Stimulated activated CD4-positive, alpha-beta T cell treated with anti-CD3 and anti-CD28 coated beads, Interleukin-12 subunit alpha, Interleukin-12 subunit beta, amount 100 ng/mL, for 4 hours (primary cell): Measurements from ENCODE around the gene MSX1.
A peak's percentile ranks its signal among the peaks of the same experiment; 100 is the strongest.
"Not testable (repeated sequence)": the region's sequence is repeated elsewhere in the genome, so short reads cannot be mapped to it uniquely, and the experiment has no call there.

Experiments
- DNase-seq: peaks from one replicate; pipeline ENCODE4 v3.0.0-alpha.2; 2020

MSX1 gene

DNA sequence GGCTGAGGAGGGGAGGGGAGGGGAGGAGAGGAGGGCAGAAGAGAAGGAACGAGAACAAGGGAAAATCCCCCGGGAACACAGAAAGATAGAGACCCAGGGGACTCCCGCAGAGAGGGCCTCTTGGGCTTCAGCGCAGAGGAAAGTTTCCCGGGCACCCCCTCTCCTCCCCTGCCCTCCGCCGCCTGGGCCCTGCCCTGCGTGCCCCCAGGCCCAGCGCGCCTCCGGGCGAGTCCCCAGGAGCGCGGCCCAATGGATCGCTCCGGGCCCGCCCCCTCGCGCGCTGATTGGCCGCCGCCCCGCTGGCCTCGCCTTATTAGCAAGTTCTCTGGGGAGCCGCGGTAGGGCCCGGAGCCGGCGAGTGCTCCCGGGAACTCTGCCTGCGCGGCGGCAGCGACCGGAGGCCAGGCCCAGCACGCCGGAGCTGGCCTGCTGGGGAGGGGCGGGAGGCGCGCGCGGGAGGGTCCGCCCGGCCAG is at the start of gene MSX1:
MSX1 (plus strand) TSS at position 341 of the 474 bp plus-strand sequence. CDS start 235 bp downstream, outside the sequence.
- DNase-seq: peak; percentile 50

DNA sequence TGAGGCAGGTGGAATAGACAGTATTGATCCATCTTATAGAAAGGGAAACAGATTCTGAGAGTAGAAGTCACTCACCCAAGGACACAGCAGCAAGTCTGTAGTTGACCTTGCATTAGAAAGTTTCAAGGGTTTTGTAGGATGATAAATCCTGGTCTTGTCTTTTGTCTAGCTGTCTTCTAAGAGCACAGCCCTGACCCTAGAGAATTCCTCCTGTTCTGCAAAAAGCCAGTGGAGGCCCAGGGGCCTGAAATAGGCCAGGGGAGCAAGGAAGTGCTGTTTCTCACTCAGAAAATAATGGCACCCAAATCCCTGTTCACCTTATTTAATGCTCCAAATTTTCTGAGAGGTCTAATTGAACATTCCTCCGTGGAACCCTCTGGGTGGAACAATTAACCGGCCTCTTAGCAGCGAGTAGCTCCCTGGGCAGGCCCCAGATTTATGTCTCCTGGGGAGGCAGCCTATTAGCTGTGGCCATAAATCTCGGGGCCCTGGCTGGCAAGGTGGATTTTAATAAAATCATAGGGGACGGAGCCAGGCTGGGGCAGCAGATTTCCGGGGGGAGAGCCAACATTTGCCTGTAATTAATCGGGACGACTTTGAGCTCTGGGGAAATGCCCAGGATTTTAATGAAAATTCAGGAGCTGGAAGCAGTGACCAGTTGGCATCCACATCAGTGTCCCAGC is 49.2 kb upstream of the MSX1 start:
- no peak for DNase-seq

DNA sequence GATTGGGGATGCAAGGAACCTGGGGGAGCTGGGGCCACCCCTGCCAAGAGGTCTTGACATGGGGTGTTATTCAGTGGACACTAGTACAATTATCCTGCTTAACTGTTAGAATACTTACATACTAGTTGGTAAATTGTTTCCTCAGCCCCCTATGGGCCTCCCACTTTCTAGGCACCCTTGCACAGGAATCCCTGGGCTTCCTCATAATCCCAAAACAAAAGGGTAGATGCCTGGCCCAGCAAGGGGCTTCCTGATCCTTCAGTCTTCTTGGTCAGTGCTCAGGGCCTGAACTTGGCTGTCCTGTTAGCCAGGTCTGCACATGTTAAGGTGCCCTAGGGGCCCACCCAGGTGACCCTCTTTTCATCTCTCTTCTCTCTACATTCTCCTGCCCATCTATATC is 48.7 kb upstream of the MSX1 start:
- DNase-seq: no peak

DNA sequence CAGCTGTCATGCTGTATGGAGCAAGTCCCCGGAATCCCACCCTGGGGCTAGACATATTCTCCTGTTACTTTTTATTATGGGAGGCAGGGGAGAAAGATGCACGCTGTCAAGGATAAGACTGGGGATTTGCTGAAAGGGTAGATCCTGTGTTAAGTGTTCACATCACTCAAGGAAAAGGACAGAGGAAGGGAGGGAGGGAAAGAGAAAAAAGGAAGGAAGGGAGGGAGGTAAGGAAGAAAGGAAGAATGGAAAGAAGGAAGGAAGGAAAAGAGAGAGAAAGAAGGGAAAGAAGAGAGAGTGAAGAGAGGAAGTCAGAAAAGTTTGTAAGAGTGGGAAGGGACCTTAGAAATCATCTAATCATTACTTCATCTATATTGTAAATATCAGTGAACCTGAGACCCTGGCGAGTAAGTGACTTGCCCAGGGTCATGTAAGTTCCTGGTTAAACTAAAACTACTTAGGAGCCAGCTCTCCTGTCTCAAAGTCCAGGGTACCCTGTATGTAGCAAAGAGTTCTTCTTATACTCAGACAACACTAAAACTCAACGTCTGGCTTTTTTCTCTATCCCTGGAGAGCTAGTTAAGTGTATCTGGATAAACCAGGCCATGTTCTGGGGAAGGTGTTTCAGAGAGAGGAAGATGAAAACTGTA is 47.2 kb upstream of the MSX1 start:
- no peak for DNase-seq

DNA sequence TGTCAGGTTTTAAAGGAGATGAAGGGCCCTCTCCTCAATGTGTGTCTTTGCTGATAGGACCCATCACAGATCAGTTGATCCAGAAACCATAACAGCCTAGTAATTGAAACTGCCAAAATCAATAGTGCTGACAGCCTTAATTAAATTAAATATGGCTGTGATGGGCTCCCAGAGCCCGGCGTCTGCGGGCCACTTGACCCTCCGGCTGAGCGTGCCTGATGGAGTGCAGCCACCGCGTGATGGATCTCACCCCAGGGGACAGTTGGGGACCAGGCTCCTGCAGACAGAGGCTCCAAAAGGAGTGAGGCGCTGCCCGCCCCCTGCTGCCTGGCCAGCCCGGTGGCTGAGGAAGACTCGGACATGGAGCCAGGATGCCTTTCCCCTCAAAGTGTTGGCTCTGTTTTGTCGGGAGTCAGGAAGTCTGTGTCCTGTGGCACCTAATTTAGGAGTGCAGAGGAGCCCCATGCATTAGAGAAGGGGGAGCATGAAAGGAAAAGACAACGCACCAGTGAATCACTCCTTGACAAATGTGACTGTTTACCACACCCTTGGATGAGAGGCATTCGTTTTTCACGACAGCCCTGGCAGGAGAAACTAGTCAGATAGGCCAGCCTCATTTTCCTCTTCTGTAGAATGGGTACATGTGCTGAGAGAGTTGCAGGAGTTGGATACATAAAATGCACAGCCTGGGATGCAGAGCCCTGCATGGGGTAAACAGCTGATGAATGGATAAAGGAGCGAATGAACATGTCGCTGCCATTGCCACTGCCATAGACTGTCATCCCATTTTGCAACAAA is 40.9 kb upstream of the MSX1 start:
- DNase-seq: no peak

DNA sequence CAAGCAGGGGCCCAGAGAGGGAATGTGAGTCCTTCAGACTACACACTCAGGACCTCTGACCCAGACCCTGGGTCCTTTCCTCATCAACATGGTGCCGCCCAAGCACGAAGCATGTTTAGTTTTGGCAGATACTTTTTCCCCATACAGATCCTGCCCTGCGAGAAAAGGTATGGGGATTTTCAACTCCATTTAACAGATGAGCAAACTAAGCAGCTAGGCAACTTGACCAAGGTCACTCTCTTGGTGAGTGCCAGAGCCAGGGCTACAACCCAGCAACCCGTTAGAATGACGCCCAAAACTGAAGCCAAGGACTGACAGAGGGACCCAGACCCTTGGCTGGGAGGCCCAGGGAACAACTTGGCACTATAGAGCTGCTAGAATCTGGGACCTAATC is 40.3 kb upstream of the MSX1 start:
- DNase-seq: no peak

DNA sequence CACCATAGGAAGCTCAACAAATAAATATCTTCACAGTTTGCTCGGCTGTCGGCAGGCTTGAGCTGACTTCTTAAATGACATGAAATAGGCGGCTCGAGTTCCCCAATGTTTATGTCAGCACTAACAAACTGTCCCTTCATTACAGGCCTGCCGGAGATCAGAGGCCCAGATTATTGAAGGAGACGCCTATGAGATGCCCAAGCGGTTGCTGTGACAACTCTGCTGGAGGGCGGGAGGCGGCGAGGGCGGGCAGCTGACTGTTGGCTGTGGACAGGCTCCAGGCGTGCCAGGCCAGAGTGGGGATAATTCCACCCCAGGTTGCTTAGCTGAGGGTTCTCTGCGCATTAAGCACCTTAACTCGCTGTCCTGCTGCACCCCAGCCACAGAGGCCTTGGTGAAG is 39.2 kb upstream of the MSX1 start:
- no peak for DNase-seq

DNA sequence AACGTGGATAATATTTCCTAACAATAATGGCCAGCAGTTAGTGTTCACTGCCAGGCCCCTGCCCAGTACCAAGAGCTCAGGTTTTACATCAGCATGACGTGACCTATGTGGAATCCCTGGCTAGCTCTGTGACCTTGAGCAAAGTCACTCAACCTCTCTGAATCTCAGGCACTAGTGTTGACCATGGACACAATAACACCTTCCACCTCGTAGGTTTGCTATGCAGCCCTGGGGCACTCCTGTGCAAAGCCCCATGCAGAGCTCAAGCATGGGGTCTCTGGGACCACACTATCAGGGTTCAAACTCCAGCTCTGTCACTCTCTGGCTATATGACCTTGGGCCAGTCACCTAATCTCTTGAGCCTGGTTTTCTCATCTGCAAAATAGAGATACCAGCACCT is 38.7 kb upstream of the MSX1 start:
- no peak for DNase-seq

DNA sequence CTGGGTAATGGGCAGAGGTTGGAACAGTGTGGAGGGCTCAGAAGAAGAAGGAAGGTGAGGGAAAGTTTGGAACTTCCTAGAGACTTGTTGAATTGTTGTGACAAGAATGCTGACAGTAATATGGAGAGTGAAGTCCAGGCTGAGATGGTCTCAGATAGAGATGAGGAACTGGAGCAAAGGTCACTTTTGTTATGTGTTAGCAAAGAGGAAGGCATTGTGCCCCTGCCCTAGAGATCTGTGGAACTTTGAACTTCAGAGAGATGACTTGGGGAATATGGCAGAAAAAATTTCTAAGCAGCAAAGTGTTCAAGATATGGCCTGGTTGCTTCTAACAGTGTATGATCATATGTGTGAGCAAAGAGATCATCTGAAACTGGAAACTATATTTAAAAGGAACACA is 37.9 kb upstream of the MSX1 start:
- no peak for DNase-seq

DNA sequence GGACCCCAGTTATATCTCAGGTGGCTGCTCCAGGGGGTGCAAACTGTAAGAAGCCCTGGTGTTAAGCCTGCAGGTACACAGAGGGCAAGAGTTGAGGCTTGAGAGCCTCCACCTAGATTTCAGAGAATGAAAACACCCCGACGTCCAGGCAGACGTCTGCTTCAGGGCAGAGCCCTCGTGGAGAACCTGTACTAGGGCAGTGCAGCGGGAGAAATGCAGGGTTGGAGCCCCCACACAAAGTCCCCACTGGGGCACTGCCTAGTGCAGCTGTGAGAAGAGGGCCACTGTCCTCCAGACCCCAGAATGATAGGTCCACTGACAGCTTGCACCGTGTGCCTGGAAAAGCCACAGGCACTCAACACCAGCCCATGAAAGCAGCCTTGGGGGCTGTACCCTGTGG is 37.2 kb upstream of the MSX1 start:
- not testable (repeated sequence) for DNase-seq

DNA sequence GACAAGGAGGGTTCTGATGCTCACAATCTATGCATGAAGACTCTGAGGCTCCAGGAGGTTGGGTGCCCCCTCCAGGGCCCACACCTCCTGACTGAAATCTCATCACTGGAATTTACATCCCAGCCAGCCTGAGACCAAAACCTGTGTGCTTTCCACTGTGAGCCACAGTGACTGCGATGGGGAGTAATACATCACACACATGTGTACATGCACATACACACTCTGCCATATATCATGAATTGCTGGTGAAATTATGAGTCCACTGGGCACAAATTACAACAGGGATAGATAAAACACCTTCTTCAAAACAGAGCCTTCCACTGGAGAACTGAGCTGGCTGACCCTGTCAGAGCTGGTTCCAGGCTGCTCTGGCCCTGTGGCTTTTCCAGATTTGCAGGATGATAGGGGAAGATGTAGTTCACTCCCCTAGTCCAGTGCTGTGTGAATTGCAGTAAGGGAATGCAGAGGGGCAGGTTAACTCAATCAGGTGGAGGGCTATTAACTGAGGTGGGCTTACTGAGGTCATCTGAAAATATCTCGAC is 35.8 kb upstream of the MSX1 start:
- DNase-seq: no peak

DNA sequence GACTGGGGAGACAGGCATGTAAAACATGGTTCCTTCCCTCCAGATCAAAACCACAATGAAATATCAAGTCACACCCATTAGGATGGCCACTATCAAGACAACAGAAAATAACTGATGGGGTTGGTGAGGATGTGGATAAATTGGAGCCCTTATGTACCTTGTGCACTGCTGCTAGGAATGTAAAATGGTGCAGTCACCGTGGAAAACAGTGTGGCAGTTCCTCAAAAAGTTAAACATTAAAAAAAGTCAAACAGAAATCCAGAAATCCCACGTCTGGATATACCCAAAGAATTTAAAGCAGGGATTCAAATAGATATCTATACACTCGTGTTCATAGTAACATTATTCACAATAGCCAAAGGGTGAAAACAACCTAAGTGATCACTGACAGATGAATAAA is 35.2 kb upstream of the MSX1 start:
- no peak for DNase-seq

DNA sequence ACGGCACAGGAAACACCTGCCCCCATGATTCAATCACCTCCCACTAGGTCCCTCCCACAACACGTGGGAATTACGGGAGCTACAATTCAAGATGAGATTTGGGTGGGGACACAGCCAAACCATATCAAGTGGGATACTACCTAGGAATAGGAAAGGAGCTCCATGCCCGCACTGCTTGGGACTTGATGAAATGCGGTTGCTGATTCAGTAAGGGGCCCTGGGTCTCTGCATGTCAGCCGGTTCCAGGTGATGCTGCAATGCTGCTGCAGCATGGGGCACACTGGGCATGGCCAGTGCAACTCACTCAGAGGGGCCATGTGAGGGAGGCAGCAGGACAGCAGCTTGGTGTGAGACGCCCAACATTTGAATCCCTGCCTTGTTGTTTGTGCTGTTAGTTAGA is 34.0 kb upstream of the MSX1 start:
- no peak for DNase-seq

DNA sequence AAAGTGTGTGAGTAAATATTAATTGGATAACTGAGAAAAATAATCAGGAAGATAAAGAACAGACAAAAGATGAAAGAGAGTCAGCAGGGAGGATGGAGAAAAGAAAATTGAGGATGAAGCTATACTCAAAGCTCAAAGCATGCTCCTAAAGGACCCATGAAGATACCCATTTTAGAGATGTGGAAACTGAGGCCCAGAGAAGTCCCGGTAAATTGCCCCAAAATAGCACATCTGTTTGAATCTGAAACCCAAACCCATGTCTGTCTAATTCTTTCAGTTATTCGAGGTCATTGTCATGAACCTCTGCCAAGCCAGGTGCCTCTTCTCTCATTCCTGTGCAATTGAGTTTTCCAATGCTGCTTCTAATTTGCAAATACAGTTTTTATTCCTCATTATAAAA is 29.6 kb upstream of the MSX1 start:
- no peak for DNase-seq

DNA sequence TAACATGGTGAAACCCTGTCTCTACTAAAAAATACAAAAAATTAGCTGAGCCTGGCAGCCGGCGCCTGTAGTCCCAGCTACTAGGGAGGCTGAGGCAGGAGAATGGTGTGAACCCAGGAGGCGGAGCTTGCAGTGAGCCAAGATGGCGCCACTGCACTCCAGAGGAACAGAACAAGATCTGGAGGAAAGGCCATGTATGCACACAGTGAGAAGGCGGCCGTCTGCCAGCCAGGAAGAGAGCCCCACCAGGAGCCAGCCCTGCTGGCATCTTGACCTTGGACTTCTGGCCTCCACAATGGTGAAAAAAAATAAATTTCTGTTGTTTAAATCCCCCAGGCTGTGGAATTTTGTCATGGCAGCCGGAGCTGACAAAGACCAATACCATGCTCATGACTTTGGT is 28.2 kb upstream of the MSX1 start:
- no peak for DNase-seq

DNA sequence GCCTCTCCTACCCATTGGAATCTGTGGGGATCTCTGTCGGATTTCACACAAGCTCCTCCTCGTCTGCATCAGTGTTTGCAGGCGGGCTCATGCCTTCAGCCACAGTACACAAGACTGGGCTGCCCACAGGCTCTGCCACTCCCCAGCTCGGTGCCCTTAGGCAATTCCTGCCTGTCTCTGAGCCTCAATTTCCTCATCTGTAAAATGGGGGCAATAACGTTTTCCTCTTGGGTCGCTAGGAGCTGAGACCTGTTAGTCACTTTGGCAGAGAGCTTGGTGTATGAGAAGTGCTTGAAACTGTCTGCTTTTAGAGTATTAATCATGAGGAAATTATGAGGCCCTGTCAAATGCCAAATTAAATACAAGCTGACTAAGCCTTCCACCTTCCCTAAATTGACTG is 27.6 kb upstream of the MSX1 start:
- DNase-seq: no peak

DNA sequence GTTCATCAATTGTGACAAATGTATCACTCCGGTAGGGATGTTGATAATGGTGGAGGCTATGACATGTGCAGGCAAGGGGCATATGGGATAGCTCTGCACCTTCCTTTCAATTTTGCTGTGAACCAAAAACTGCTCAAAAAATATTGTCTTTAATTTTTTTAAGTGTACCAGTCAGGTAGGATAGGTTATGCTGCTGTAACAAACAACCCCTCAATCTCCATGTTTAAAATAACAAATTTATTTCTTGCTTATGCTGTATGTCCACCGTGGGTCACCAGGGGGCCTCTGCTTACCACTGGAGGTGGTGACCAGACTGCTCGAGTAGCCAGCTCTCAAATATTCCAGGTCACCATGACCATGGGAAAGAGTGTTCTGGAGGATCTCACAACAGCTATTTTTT is 23.4 kb upstream of the MSX1 start:
- DNase-seq: no peak

DNA sequence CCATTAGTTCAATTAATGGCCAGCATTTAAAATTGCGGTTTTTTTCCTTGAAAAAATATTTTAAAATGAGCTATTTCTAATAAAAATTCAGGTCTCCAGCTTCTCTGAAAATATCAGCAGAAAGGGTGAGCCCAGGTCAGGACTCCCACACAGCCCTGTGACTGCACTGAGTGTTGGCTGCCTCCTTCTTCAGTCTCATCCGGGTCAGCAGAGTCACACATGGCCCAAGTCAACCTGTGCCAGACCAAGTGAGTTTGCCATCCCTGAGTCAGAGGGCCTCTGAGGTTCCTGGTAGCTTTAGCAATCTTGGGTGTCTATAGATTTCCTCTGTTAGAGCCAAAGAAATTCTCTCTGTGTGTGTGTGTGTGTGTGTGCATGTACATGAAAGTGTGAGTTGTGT is 22.1 kb upstream of the MSX1 start:
- DNase-seq: no peak

DNA sequence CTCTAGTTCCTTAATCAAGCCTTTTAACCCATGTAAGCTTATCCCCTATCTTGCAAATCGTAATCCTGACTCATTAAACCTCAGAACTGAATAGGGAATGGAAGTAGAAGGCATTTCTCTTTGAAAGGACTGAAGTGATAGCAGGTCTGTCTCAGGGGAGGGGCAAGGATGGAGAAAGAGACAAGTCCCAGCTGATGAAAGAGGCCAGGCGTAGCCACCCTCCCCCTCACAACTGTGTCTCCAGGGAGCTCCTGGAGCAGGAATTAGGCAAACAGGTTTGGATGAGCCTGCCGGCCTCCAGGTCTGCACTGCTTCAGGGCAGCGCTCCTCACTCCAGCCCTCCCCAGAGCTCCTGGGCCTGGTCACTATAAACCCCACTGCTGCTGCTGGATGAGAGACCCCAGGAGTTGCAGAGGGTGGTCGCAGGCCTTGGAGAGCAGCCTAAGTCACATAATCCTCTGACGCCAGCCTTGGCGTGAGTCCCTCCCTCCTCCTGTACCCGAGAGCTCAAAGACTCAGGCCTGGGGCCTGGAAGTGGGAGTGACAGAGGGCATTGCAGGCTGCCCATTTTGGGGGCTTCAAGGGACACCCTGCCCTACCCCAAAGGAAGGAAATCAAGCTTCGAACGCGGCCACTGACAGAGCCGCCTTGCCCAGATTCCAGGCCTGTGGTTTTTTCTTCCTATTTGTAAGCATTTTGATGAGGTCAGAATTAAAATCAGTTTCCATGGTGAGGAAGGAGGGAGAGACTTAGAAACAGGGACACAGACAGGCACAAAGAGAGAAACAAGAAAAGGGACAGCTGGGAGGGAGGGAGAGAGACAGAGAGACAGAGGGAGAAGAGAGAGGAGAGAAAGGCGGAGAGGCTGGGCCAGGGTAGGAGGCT is 21.2 kb upstream of the MSX1 start:
- DNase-seq: no peak

DNA sequence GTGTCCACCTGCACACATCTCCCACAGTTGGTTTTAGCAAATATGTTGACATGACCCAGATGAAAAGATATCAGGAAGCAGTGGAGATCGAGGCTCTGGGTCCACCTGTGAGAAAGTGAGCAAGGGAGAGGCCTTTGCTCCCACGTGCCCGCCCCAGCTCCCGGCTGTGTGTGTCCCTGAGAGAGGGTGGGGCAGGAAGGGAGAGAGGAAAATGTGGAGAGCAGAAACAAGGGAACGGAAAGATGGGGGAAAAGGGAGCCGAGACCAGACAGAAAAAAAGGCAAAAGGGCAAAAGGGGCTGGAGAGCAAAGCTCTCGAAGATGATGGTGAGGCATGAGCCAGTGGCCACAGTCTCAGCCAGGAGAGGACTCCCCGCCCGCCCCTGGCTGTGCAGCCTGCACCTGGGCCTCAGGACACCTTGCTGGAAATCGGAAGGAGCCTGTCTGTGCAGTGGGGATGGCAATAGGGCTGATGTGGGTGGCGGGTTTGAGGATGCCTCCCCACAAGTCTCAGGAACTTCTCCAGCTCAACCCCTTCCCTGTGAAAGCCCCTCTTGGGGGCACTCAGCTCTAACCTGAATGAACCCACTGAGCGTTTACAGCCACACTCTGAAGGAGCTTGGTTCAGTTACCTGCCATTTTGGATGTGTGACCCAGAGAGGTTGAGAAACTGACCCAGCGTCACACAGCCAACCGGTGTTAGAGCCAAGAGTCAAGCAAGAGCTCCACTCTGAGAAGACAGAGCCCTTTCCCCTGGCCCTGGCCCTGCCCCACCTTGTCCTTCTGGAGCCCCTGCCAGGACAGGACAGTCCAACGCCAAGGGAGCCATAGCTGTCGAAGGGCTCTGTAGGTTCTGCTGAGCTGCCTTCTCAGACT is 20.3 kb upstream of the MSX1 start:
- no peak for DNase-seq

DNA sequence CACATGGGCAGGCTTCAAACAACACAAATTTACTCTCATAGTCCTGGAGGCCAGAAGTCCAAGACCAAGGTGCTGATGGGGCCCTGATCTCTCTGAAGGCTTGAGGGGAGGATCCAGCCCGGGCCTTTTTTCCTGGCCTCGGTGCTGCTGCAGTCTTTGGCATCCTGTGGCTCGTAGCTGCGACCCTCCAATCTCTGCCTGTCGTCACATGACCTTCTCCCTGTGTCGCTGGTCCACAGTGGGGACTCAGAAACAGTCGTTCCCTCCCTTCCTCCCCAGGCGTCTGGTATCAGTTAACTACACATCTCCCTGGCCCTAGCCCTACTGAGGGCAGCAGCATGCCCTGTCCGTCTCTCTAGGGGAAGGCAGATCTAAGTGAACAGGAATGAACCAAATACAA is 19.1 kb upstream of the MSX1 start:
- no peak for DNase-seq

DNA sequence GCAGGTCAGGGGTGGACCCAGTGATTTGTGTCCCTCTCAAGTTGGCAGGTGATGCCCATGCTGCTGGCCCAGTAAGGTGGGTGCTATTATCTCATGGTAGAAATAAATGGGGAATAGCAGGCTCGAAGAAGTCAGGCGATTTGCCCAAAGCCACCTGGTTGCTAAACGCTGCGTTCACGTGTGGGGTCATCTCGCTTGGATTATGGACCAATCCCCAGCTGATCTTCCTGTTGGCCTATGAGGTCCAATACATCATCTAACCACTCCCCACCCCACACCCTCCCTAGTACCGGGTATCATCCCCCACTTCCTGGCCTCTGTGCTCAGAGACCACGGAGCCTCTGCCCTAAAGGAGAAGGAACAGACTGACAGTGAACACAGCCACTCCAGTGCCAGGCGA is 18.3 kb upstream of the MSX1 start:
- DNase-seq: no peak
